OCI-LY7 (cell line): Measurements from ENCODE around the gene ZNF778. TPM values are rescaled to one million over a fixed set of nuclear protein-coding genes. Genes with fewer than 3 reads are reported as not detected.

ENCODE experiments used
- BruUV-seq: library from RNA; stranded (reverse); fragments of 400-500 nt; replicated peaks from 2 replicates; lab custom pipeline; 2021; lab: Mats Ljungman, UMichigan
- CTCF ChIA-PET: fragments of 300-600 bp; sonication (Branson Sonifier 250); formaldehyde crosslinking; loops from one replicate; lab custom pipeline; 2022; ENCODE audit warnings: antibody characterized with exemption; ENCODE audit not compliant: unreplicated experiment; lab: Charles Lee
- POLR2A ChIA-PET: fragments of 300-600 bp; sonication (Branson Sonifier 250); formaldehyde crosslinking; loops from one replicate; lab custom pipeline; 2022; ENCODE audit warnings: antibody characterized with exemption; lab: Charles Lee
- DNase-seq: peaks from one replicate; pipeline ENCODE4 v3.0.0-alpha.2; 2015; ENCODE audit warnings: low spot score
- H2AFZ ChIP-seq: fragments of 200-600 bp; sonication (generic), shearing (Covaris generic); 2 replicates; pipeline ENCODE4 v1.6.1; 2014; ENCODE audit warnings: mild to moderate bottlenecking, antibody characterized with exemption, low read length, moderate library complexity
- H3K27ac ChIP-seq: fragments of 200-600 bp; sonication (generic); 2 replicates; pipeline ENCODE4 v1.5.1; 2014; ENCODE audit warnings: mixed run types, low read depth, mild to moderate bottlenecking, moderate library complexity, low read length, inconsistent platforms; ENCODE audit not compliant: poor library complexity, severe bottlenecking
- H3K36me3 ChIP-seq: fragments of 200-600 bp; sonication (generic); 2 replicates; pipeline ENCODE4 v1.6.1; 2014; ENCODE audit warnings: mild to moderate bottlenecking, antibody characterized with exemption, low read length, moderate library complexity, mixed read lengths; ENCODE audit not compliant: insufficient read depth
- H3K4me1 ChIP-seq: fragments of 200-600 bp; sonication (generic); 2 replicates; pipeline ENCODE4 v1.5.1; 2014; ENCODE audit warnings: mild to moderate bottlenecking, low read length; ENCODE audit not compliant: insufficient read depth, poor library complexity, severe bottlenecking
- H3K4me2 ChIP-seq: fragments of 200-600 bp; sonication (generic); 2 replicates; pipeline ENCODE4 v1.6.1; 2014; ENCODE audit warnings: mild to moderate bottlenecking, low read length
- H3K4me3 ChIP-seq: fragments of 200-600 bp; sonication (generic); 2 replicates; pipeline ENCODE4 v1.5.1; 2014; ENCODE audit warnings: mild to moderate bottlenecking, low read depth, low read length; ENCODE audit not compliant: poor library complexity, severe bottlenecking
- H3K79me2 ChIP-seq: fragments of 200-600 bp; sonication (generic); 2 replicates; pipeline ENCODE4 v1.6.1; 2016; ENCODE audit warnings: low read depth, mild to moderate bottlenecking, low read length, moderate library complexity, mixed read lengths; ENCODE audit not compliant: insufficient read depth
- H3K9me2 ChIP-seq: fragments of 200-600 bp; sonication (generic); 2 replicates; pipeline ENCODE4 v1.6.1; 2016; ENCODE audit warnings: mild to moderate bottlenecking, low read length, mixed read lengths; ENCODE audit not compliant: insufficient read depth
- H3K9me3 ChIP-seq: fragments of 200-600 bp; sonication (generic); 2 replicates; pipeline ENCODE4 v1.6.1; 2014; ENCODE audit warnings: mild to moderate bottlenecking, mixed run types, low read length, mixed read lengths
- H4K20me1 ChIP-seq: fragments of 200-600 bp; sonication (generic); 2 replicates; pipeline ENCODE4 v1.6.1; 2014; ENCODE audit warnings: mild to moderate bottlenecking, antibody characterized with exemption, low read length, moderate library complexity, mixed read lengths; ENCODE audit not compliant: insufficient read depth
- EZH2phosphoT487 ChIP-seq: fragments of 200-600 bp; sonication (generic); IDR thresholded peaks from 2 replicates; pipeline ENCODE4 v1.6.1; 2018; ENCODE audit warnings: low read depth, borderline replicate concordance, mild to moderate bottlenecking, mixed run types, antibody characterized with exemption, low read length, moderate library complexity, mixed read lengths
- intact Hi-C: fragments of 100-400 bp; cut with micrococcal nuclease; formaldehyde crosslinking; loops from one replicate; pipeline ENCODE4 v1.10.0; 2022; ENCODE audit not compliant: unreplicated experiment
- total RNA-seq, 2 experiments: library from RNA; depleted of rRNA in 1 of 2; stranded (reverse); fragments of >200 nt in 1 of 2; shearing (Covaris generic) in 1 of 2; gene quantifications; 2 replicates each; pipeline ENCODE4 v1.2.3, GENCODE V29; 2014 to 2022
- TF ChIP-seq, protein P1 (sequence below): fragments of 200-600 bp; sonication (generic); conservative IDR thresholded peaks from 2 replicates; pipeline ENCODE4 v1.5.1; 2014; ENCODE audit warnings: mild to moderate bottlenecking, antibody characterized with exemption, low read length, moderate library complexity, mixed read lengths

Gene ZNF778
- total RNA-seq, 2 experiments from 2014 or later, result 9.4 to 9.9 TPM

DNA sequence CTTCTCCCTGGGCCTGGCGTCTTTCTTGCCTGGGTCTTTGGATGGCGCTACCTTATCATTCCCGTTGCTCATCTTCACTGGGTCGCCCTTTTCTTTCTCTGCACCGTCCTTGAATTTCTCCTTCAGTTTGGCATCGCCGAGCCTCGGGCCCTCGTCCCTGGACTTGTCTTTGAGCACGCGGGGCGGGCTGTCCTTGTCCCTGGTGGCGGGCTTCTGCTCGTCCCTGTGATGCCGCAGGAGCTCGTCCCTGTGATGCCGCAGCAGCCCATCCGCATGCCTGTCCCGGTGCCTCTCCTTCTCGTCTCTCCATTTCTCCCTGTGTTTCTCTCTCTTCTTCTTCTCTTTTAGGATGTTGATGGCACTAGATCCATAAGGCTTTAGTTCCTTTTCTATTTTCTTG is 64.3 kb downstream of the ZNF778 start:
- no peak overlapping the region for H3K4me2 ChIP-seq
- ChIA-PET CTCF (no interaction called here), POLR2A (no interaction called here)
- H3K9me3 ChIP-seq, result no peaks in the 10 kb centered on the region
- no TSS peak for BruUV-seq
- no peak overlapping the region for H3K27ac ChIP-seq
- no peak overlapping the region for H2AFZ ChIP-seq
- peaks cover 87% of the 10 kb centered on the region for H3K36me3 ChIP-seq
- no peaks in the 10 kb centered on the region for H3K79me2 ChIP-seq
- no peak for DNase-seq
- no peaks in the 10 kb centered on the region for H3K4me1 ChIP-seq
- intact Hi-C loops, result no loop called here
- TF ChIP-seq, protein P1, sequence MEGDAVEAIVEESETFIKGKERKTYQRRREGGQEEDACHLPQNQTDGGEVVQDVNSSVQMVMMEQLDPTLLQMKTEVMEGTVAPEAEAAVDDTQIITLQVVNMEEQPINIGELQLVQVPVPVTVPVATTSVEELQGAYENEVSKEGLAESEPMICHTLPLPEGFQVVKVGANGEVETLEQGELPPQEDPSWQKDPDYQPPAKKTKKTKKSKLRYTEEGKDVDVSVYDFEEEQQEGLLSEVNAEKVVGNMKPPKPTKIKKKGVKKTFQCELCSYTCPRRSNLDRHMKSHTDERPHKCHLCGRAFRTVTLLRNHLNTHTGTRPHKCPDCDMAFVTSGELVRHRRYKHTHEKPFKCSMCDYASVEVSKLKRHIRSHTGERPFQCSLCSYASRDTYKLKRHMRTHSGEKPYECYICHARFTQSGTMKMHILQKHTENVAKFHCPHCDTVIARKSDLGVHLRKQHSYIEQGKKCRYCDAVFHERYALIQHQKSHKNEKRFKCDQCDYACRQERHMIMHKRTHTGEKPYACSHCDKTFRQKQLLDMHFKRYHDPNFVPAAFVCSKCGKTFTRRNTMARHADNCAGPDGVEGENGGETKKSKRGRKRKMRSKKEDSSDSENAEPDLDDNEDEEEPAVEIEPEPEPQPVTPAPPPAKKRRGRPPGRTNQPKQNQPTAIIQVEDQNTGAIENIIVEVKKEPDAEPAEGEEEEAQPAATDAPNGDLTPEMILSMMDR, result no peak
- TF ChIP-seq EZH2phosphoT487, result no peak
- no peaks in the 10 kb centered on the region for H4K20me1 ChIP-seq
- H3K4me3 ChIP-seq, result no peak overlapping the region
- no peaks in the 10 kb centered on the region for H3K9me2 ChIP-seq

DNA sequence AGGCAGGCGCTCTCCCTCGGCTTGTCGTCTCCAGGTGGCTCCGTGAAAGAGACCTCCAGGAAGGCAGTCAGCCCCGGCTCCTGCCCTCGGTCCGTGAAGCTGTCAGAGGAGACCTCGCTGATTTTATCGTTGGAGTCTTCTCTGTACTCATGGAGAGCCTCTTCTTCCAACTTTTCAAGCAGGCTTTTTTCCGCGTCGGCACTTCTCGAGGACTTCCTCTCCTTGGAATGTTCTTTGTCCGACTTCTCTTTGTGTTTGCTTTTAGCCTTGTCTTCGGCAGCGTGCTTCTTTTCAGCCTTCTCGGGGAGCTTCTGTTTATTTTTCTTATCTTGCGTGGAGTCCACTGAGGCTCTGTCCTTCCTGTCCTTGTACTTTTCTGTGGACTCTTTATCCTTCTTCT is 65.0 kb downstream of the ZNF778 start:
- TF ChIP-seq EZH2phosphoT487, result no peak
- TF ChIP-seq, protein P1, result no peak
- Histone ChIP-seq H3K4me1 (no peaks in the 10 kb centered on the region), H3K27ac (no peak overlapping the region), H3K4me2 (no peak overlapping the region), H3K36me3 (peaks cover 88% of the 10 kb centered on the region), H3K9me3 (no peaks in the 10 kb centered on the region), H2AFZ (no peak overlapping the region), H3K9me2 (no peaks in the 10 kb centered on the region), H3K4me3 (no peak overlapping the region), H3K79me2 (no peaks in the 10 kb centered on the region), H4K20me1 (no peaks in the 10 kb centered on the region)
- intact Hi-C loops, result no loop called here
- BruUV-seq, result no TSS peak
- CTCF ChIA-PET, result no interaction called here
- POLR2A ChIA-PET, result no interaction called here
- no peak for DNase-seq

DNA sequence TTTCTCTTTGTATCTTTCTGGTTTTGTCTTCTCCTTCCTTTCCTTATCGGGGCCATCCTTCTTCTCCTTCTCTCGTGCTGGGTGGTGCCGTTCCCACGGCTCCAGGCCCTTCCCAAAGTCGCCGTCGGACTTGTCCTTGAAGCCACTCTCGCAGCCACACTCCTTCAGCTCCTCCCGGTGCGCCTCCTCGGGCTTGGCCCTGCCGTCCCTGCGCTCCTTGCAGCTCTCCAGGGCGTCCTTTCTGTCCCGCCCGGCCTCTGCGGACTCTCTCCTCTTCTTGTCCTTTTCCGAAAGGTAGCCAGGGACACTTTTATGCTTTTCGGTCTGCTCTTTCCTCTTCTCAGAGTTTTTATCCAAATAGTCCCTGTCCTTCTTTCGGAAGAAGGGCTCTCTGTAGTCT is 65.9 kb downstream of the ZNF778 start:
- TF ChIP-seq, protein P1, result no peak
- TF ChIP-seq EZH2phosphoT487, result no peak
- H4K20me1 ChIP-seq, result no peaks in the 10 kb centered on the region
- ChIA-PET POLR2A (interaction anchor here (0.6 kb wide), 1 partner anchor 570 kb away, joined by 3 read pairs; no protein-coding TSS in a partner anchor), CTCF (no interaction called here)
- no peaks in the 10 kb centered on the region for H3K4me1 ChIP-seq
- H3K4me2 ChIP-seq, result no peak overlapping the region
- H3K9me2 ChIP-seq, result no peaks in the 10 kb centered on the region
- no TSS peak for BruUV-seq
- H2AFZ ChIP-seq, result no peak overlapping the region
- no peaks in the 10 kb centered on the region for H3K79me2 ChIP-seq
- no peaks in the 10 kb centered on the region for H3K9me3 ChIP-seq
- H3K36me3 ChIP-seq, result peaks cover 90% of the 10 kb centered on the region
- H3K4me3 ChIP-seq, result no peak overlapping the region
- intact Hi-C loops, result no loop called here
- DNase-seq, result no peak
- no peak overlapping the region for H3K27ac ChIP-seq
